Activated T-cell treated with anti-CD3 and anti-CD28 coated beads, Interleukin-2, amount 50 U/mL, for 72 hours (primary cell): ENCODE data around the gene LIMCH1. TPM values are rescaled to one million over a fixed set of nuclear protein-coding genes. Genes with fewer than 3 reads are reported as not detected.
"Not testable (repeated sequence)": the region's sequence is repeated elsewhere in the genome, so short reads cannot be mapped to it uniquely, and the experiment has no call there.

ENCODE experiments used
- ATAC-seq, 2 donors: fragments of 150-1000 bp; cut with Tn5 transposase; replicated peaks in 1 of 2; 2 replicates each; pipeline ENCODE4 v1.10.0; 2021; ENCODE audit warnings: moderate library complexity in 2 of 2, mild to moderate bottlenecking in 1 of 2
- DNase-seq, 2 donors: peaks; one replicate each; pipeline ENCODE4 v3.0.0; 2021 to 2022; ENCODE audit warnings: mixed read lengths in 1 of 2
- H3K27ac Mint-ChIP-seq: one replicate; pipeline ENCODE4 v1.8.0; 2022; ENCODE audit warnings: mild to moderate bottlenecking, moderate library complexity, mixed read lengths
- H3K27me3 Mint-ChIP-seq: one replicate; pipeline ENCODE4 v1.8.0; 2022; ENCODE audit warnings: low read depth, mixed read lengths
- H3K36me3 Mint-ChIP-seq, 2 donors: one replicate each; pipeline ENCODE4 v1.8.0; 2022; ENCODE audit warnings: mixed read lengths in 2 of 2, mild to moderate bottlenecking in 1 of 2; ENCODE audit not compliant: insufficient read depth in 2 of 2
- H3K4me1 Mint-ChIP-seq: one replicate; pipeline ENCODE4 v1.8.0; 2022; ENCODE audit warnings: low read depth, mixed read lengths
- H3K4me3 Mint-ChIP-seq, 2 donors: one replicate each; pipeline ENCODE4 v1.8.0; 2022; ENCODE audit warnings: mild to moderate bottlenecking in 2 of 2, mixed read lengths in 2 of 2, moderate library complexity in 2 of 2
- H3K9me3 Mint-ChIP-seq, 2 donors: one replicate each; pipeline ENCODE4 v1.8.0; 2022; ENCODE audit warnings: mixed read lengths in 2 of 2
- total RNA-seq, 2 donors: library from RNA; stranded (reverse); gene quantifications; one replicate each; pipeline ENCODE4 v1.2.3, GENCODE V29; 2022

LIMCH1 gene
- total RNA-seq, 2 donors from 2014 or later = not detected

- Mint-ChIP-seq H3K36me3 (no peaks in the 10 kb centered on the region), H3K4me1 (no peaks in the 10 kb centered on the region), H3K9me3 (no peaks in the 10 kb centered on the region), H3K27ac (no peak overlapping the region), H3K4me3 (no peak overlapping the region), H3K27me3 (no peaks in the 10 kb centered on the region)
- DNase-seq = no peak
- no peak for ATAC-seq
These were observed 91.0 kb downstream of the LIMCH1 start for GRCh38 chr4:41628936-41629335.

DNA sequence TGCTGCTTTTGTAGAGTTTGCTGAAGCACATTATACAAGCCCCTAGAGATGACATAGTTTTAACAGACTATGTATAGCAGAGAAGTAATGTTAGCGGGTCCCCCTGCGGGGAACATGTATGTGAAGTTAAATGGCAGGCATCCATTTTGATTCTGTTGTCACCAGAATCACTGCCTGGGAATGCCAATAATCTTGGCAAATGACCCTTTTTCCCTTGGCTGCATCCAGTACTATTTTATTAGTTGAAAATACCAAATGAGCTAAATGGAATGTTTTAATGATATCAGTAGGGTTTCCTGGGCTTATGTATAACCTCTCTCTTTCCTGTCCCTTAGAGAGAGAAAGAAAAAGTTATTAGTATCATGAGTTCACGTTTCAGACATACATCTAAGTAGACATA is 93.6 kb downstream of the LIMCH1 start:
- no peak for DNase-seq
- no peaks in the 10 kb centered on the region for H3K4me1 Mint-ChIP-seq
- H3K9me3 Mint-ChIP-seq = no peaks in the 10 kb centered on the region
- H3K36me3 Mint-ChIP-seq = no peaks in the 10 kb centered on the region
- no peaks in the 10 kb centered on the region for H3K27me3 Mint-ChIP-seq
- ATAC-seq = no peak
- H3K27ac Mint-ChIP-seq = no peak overlapping the region
- no peak overlapping the region for H3K4me3 Mint-ChIP-seq

GRCh38 chr4:41632481-41633073 is 94.6 kb downstream of the LIMCH1 start:
- ATAC-seq (no peak), DNase-seq (no peak)
- Mint-ChIP-seq H3K36me3 (no peaks in the 10 kb centered on the region), H3K27me3 (no peaks in the 10 kb centered on the region), H3K27ac (no peak overlapping the region), H3K9me3 (no peaks in the 10 kb centered on the region), H3K4me1 (no peaks in the 10 kb centered on the region), H3K4me3 (no peak overlapping the region)

GRCh38 chr4:41633321-41633720 is 95.4 kb downstream of the LIMCH1 start:
- no peak for ATAC-seq
- Mint-ChIP-seq H3K9me3 (no peaks in the 10 kb centered on the region), H3K36me3 (no peaks in the 10 kb centered on the region)

DNA sequence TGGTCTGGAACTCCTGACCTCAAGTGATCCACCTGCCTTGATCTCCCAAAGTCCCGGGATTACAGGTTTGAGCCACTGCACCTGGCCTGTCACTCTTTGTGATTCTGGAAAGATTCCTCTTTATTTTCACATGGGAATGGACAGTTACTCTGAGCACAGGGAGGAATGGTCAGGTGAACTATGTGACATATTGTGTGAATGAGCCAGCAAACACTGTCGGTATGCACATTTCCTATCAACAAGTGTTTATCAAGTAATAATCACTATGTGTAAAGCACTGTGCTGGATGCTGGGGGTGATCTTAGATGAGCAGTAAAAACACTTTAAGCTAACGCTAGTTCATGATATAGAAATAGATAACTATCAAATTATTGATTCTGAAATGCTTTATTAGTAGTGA is 97.5 kb downstream of the LIMCH1 start:
- Mint-ChIP-seq H3K4me1 (no peaks in the 10 kb centered on the region), H3K27me3 (no peaks in the 10 kb centered on the region), H3K36me3 (no peaks in the 10 kb centered on the region), H3K27ac (no peak overlapping the region), H3K9me3 (no peaks in the 10 kb centered on the region), H3K4me3 (no peak overlapping the region)
- DNase-seq (no peak), ATAC-seq (no peak)

More at GRCh38 chr4:41633321-41633720, 95.4 kb downstream of the LIMCH1 start:
- Mint-ChIP-seq H3K27me3 (no peaks in the 10 kb centered on the region), H3K27ac (no peak overlapping the region), H3K4me3 (no peak overlapping the region), H3K4me1 (no peaks in the 10 kb centered on the region)
- no peak for DNase-seq

DNA sequence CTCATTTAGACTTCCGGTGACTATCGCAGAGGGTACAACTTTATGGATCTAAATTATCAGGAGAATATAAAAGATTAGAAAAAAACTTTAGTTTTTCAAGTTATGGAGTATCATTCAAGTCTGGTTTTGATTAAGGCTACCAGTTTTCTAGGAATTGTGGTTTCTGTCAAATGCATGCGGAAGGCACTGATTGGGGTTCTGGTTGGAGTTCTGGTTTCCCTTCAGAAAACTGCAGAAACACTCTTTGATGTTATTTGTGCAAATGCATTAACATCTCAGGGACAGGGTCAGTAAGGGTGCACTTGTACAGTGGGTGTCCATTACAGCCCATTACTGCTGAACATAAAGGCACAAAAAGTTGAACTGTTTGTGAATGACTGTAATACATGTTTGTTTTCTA is 100.2 kb downstream of the LIMCH1 start:
- H3K4me1 Mint-ChIP-seq = no peaks in the 10 kb centered on the region
- H3K27ac Mint-ChIP-seq = no peak overlapping the region

GRCh38 chr4:41638866-41639265 is 100.9 kb downstream of the LIMCH1 start:
- H3K9me3 Mint-ChIP-seq = no peaks in the 10 kb centered on the region
- DNase-seq (no peak), ATAC-seq (no peak)
- no peaks in the 10 kb centered on the region for H3K4me1 Mint-ChIP-seq
- H3K27me3 Mint-ChIP-seq = peaks cover 8% of the 10 kb centered on the region
- no peaks in the 10 kb centered on the region for H3K36me3 Mint-ChIP-seq
- H3K4me3 Mint-ChIP-seq = no peak overlapping the region
- H3K27ac Mint-ChIP-seq = no peak overlapping the region

More for the DNA sequence above, 100.2 kb downstream of the LIMCH1 start:
- Mint-ChIP-seq H3K36me3 (no peaks in the 10 kb centered on the region), H3K9me3 (no peaks in the 10 kb centered on the region), H3K4me3 (no peak overlapping the region), H3K27me3 (peaks cover 6% of the 10 kb centered on the region)
- no peak for ATAC-seq
- no peak for DNase-seq

- peaks cover 10% of the 10 kb centered on the region for H3K27me3 Mint-ChIP-seq
- DNase-seq = no peak
- H3K4me1 Mint-ChIP-seq = no peaks in the 10 kb centered on the region
- H3K4me3 Mint-ChIP-seq = no peak overlapping the region
- no peak overlapping the region for H3K27ac Mint-ChIP-seq
- no peaks in the 10 kb centered on the region for H3K9me3 Mint-ChIP-seq
- no peaks in the 10 kb centered on the region for H3K36me3 Mint-ChIP-seq
- no peak for ATAC-seq
These were observed 101.3 kb downstream of the LIMCH1 start for GRCh38 chr4:41639291-41639690.

GRCh38 chr4:41640906-41641305 is 102.9 kb downstream of the LIMCH1 start:
- no peaks in the 10 kb centered on the region for H3K9me3 Mint-ChIP-seq
- DNase-seq (no peak), ATAC-seq (no peak)
- no peak overlapping the region for H3K4me3 Mint-ChIP-seq
- H3K27ac Mint-ChIP-seq = no peak overlapping the region
- H3K27me3 Mint-ChIP-seq = peaks cover 20% of the 10 kb centered on the region
- H3K4me1 Mint-ChIP-seq = no peaks in the 10 kb centered on the region
- H3K36me3 Mint-ChIP-seq = no peaks in the 10 kb centered on the region

DNA sequence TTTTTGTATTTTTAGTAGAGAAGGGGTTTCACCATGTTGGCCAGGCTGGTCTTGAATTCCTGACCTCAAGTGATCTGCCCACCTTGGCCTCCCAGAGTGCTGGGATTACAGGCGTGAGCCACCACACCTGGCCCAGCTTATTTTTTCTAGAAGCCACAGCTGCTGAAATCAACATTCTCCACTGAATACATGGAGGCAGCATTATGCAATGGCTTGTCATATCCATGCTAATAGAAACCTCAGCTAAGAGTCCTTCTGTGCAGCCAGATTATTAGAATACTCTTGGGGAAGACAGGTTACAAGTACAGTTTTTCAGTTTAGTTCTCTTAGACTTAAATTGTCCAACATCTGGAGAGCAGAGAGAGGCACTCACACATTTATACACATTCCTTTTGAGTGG is 104.8 kb downstream of the LIMCH1 start:
- not testable (repeated sequence) for H3K9me3 Mint-ChIP-seq, H3K4me3 Mint-ChIP-seq, DNase-seq, H3K36me3 Mint-ChIP-seq, H3K4me1 Mint-ChIP-seq, ATAC-seq, H3K27ac Mint-ChIP-seq
- peaks cover 20% of the 10 kb centered on the region for H3K27me3 Mint-ChIP-seq

- no peak overlapping the region for H3K4me3 Mint-ChIP-seq
- H3K9me3 Mint-ChIP-seq = no peaks in the 10 kb centered on the region
- peaks cover 20% of the 10 kb centered on the region for H3K27me3 Mint-ChIP-seq
- DNase-seq (no peak), ATAC-seq (no peak)
- H3K4me1 Mint-ChIP-seq = no peaks in the 10 kb centered on the region
- H3K36me3 Mint-ChIP-seq = no peaks in the 10 kb centered on the region
- H3K27ac Mint-ChIP-seq = no peak overlapping the region
These were observed 105.4 kb downstream of the LIMCH1 start for GRCh38 chr4:41643331-41643730.

- Mint-ChIP-seq H3K9me3 (no peaks in the 10 kb centered on the region), H3K27ac (no peak overlapping the region), H3K27me3 (peaks cover 20% of the 10 kb centered on the region), H3K4me1 (no peaks in the 10 kb centered on the region), H3K36me3 (no peaks in the 10 kb centered on the region), H3K4me3 (no peak overlapping the region)
- peak; percentile 20 to 51 for DNase-seq
- ATAC-seq = peak in 1 of 2 donors; percentile 26
These were observed 106.4 kb downstream of the LIMCH1 start for GRCh38 chr4:41644288-41644914.

GRCh38 chr4:41644915-41645295 is 106.9 kb downstream of the LIMCH1 start:
- H3K27ac Mint-ChIP-seq = no peak overlapping the region
- no peaks in the 10 kb centered on the region for H3K36me3 Mint-ChIP-seq
- H3K27me3 Mint-ChIP-seq = peaks cover 20% of the 10 kb centered on the region
- no peaks in the 10 kb centered on the region for H3K9me3 Mint-ChIP-seq
- H3K4me1 Mint-ChIP-seq = no peaks in the 10 kb centered on the region
- ATAC-seq (no peak), DNase-seq (no peak)
- H3K4me3 Mint-ChIP-seq = no peak overlapping the region
